Measurements from ENCODE around the gene MRPL58. TPM values are rescaled to one million over a fixed set of nuclear protein-coding genes. Genes with fewer than 3 reads are reported as not detected.

Gene MRPL58
- total and polyA plus RNA-seq, 2 donors (not counting 1 experiment from before 2014, with no cell fraction given): 20.8 to 21.6 TPM

- Histone ChIP-seq H3K79me2 (ENCODE audit: control insufficient read depth, insufficient read depth, low read length) (no peaks in the 10 kb centered on the region), H3K9ac (ENCODE audit: low read length) (peak overlapping the region; percentile 69), H4K20me1 (ENCODE audit: control insufficient read depth, insufficient read depth, low read length, poor library complexity, severe bottlenecking) (no peaks in the 10 kb centered on the region), H3K9me3 (ENCODE audit: control extremely low read depth in 1 of 3, control insufficient read depth in 2 of 3, insufficient read depth in 1 of 3, low read length in 2 of 3) (peaks cover 0 to 4% (median 0%) of the 10 kb centered on the region in 3 donors), H2AFZ (ENCODE audit: insufficient read depth, low read depth, low read length, poor library complexity, severe bottlenecking) (peak overlapping the region; percentile 76), H3K36me3 (replicated peaks in 1 of 2; ENCODE audit: control extremely low read depth in 1 of 2, control insufficient read depth in 1 of 2, extremely low read depth in 1 of 2, insufficient read depth in 2 of 2, low read length in 1 of 2) (no peaks in the 10 kb centered on the region), H3K4me3 (ENCODE audit: control extremely low read depth in 1 of 5, extremely low read depth in 1 of 5, insufficient read depth in 1 of 5, low read depth in 2 of 5, low read length in 4 of 5) (peak overlapping the region; percentile 60 to 73 (median 63)), H3K27me3 (replicated peaks in 1 of 4; ENCODE audit: control extremely low read depth in 1 of 4, control insufficient read depth in 3 of 4, insufficient read depth in 4 of 4, low read length in 3 of 4) (peaks cover 0 to 48% (median 11%) of the 10 kb centered on the region in 4 experiments), H3K27ac (ENCODE audit: low read length in 2 of 2) (no peak overlapping the region), H3K4me1 (ENCODE audit: control insufficient read depth in 2 of 2, insufficient read depth in 2 of 2, low read length in 2 of 2) (peaks cover 11 to 16% of the 10 kb centered on the region in 2 donors), H3K4me2 (replicated peaks; ENCODE audit: low read depth, low read length, poor library complexity, severe bottlenecking) (peak overlapping the region; percentile 88)
- intact Hi-C loops (cut with micrococcal nuclease): no loop called here
- ChIA-PET CTCF (interaction anchor here (3.5 kb wide), 1 partner anchor 20 kb away, joined by 24 read pairs; no protein-coding TSS in a partner anchor), POLR2A (no interaction called here)
- DNase-seq (no peak), ATAC-seq (ENCODE audit: low read depth) (no peak)
- 59% methylated on average over 10 of the region's 16 CpGs for WGBS (ENCODE audit: insufficient coverage)
- Mint-ChIP-seq H3K9me3 (ENCODE audit: insufficient read depth) (no peaks in the 10 kb centered on the region), H3K27ac (peak overlapping the region; percentile 76), H3K27me3 (peaks cover 23% of the 10 kb centered on the region), H3K4me1 (peaks cover 11% of the 10 kb centered on the region), H3K4me3 (peak overlapping the region; percentile 94)
- TF ChIP-seq EZH2 (IDR thresholded peaks at IDR 0.05; ENCODE audit: borderline replicate concordance, insufficient read depth, low read depth, low read length, poor library complexity, severe bottlenecking) (no peak), CTCF (IDR thresholded peaks at IDR 0.05) (no peak)
Measured at GRCh38 chr17:74981318-74981978, 31.0 kb upstream of the MRPL58 start.

Measured in B cell (primary cell).